HEK293 (cell line): ENCODE data around the gene ARHGEF11.

Experiments
- CTCF ChIA-PET: fragments of 350-600 bp; formaldehyde crosslinking; extraction: SDS; loops from one replicate; lab custom pipeline; 2021; ENCODE audit warnings: antibody characterized with exemption; lab: Yijun Ruan, JAX
- POLR2A ChIA-PET: fragments of 300-600 bp; formaldehyde crosslinking; extraction: SDS; loops from one replicate; lab custom pipeline; 2020; ENCODE audit warnings: antibody characterized with exemption, inconsistent platforms; lab: Yijun Ruan, JAX
- H3K27ac ChIP-seq: fragments of 200-500 bp; sonication (Bioruptor generic); 2 replicates; pipeline ENCODE4 v1.5.1; 2014; ENCODE audit warnings: low read depth, low read length, control low read depth, inconsistent platforms; ENCODE audit errors: extremely low read depth
- H3K36me3 ChIP-seq, 2 experiments: fragments of 200-500 bp in 1 of 2; sonication (Bioruptor generic) in 1 of 2; 1 replicate in 1 of 2; 2 replicates in 1 of 2; pipeline ENCODE4 v1.5.1; 2014 to 2017; ENCODE audit warnings: inconsistent platforms in 2 of 2, low read length in 2 of 2; ENCODE audit not compliant: control insufficient read depth in 2 of 2, insufficient read depth in 1 of 2
- H3K4me1 ChIP-seq: fragments of 200-500 bp; sonication (Bioruptor generic); 2 replicates; pipeline ENCODE4 v1.5.1; 2014; ENCODE audit warnings: mild to moderate bottlenecking, low read length, inconsistent platforms; ENCODE audit not compliant: control insufficient read depth, insufficient read depth
- H3K4me3 ChIP-seq: 2 replicates; pipeline ENCODE4 v1.5.1; 2011; ENCODE audit warnings: low read depth, mild to moderate bottlenecking, control low read depth, low read length, moderate library complexity
- H3K9me3 ChIP-seq: fragments of 200-500 bp; sonication (Bioruptor generic); 2 replicates; pipeline ENCODE4 v1.5.1; 2014; ENCODE audit warnings: low read depth, low read length, inconsistent platforms; ENCODE audit not compliant: control insufficient read depth, insufficient read depth
- HOXC10 ChIP-seq: sonication (generic); formaldehyde crosslinking; IDR thresholded peaks from 2 replicates; pipeline ENCODE4 v1.8.1; 2023; ENCODE audit warnings: mild to moderate bottlenecking, missing genetic modification reagents
- PRDM10 ChIP-seq: fragments of 450-650 bp; formaldehyde crosslinking; IDR thresholded peaks from 2 replicates; pipeline ENCODE4 v1.5.1; 2016; ENCODE audit warnings: missing biosample characterization, missing genetic modification characterization
- SETDB1 ChIP-seq: IDR thresholded peaks from one replicate; pipeline ENCODE4 v1.6.1; 2017; ENCODE audit warnings: mild to moderate bottlenecking, low read length, moderate library complexity, mixed read lengths; ENCODE audit not compliant: insufficient read length
- ZNF10 ChIP-seq: fragments of 450-650 bp; formaldehyde crosslinking; IDR thresholded peaks from 2 replicates; pipeline ENCODE4 v1.5.1; 2017; ENCODE audit warnings: missing biosample characterization, missing genetic modification characterization
- ZNF140 ChIP-seq: fragments of 450-650 bp; formaldehyde crosslinking; IDR thresholded peaks from 2 replicates; pipeline ENCODE4 v1.5.1; 2016; ENCODE audit warnings: missing biosample characterization, missing genetic modification characterization
- ZNF146 ChIP-seq: fragments of 450-650 bp; formaldehyde crosslinking; IDR thresholded peaks from 2 replicates; pipeline ENCODE4 v1.5.1; 2016; ENCODE audit warnings: missing biosample characterization, missing genetic modification characterization
- ZNF629 ChIP-seq: fragments of 450-650 bp; formaldehyde crosslinking; IDR thresholded peaks from 2 replicates; pipeline ENCODE4 v1.5.1; 2017; ENCODE audit warnings: missing biosample characterization, missing genetic modification characterization
- TF ChIP-seq, protein P1 (sequence below): fragments of 450-650 bp; formaldehyde crosslinking; IDR thresholded peaks from 2 replicates; pipeline ENCODE4 v1.5.1; 2016; ENCODE audit warnings: missing biosample characterization, missing genetic modification characterization
- TF ChIP-seq, protein P2 (sequence below): fragments of 450-650 bp; formaldehyde crosslinking; IDR thresholded peaks from 2 replicates; pipeline ENCODE4 v1.5.1; 2017; ENCODE audit warnings: missing biosample characterization, missing genetic modification characterization
- TF ChIP-seq, protein P3 (sequence below): fragments of 450-650 bp; formaldehyde crosslinking; IDR thresholded peaks from 2 replicates; pipeline ENCODE4 v1.5.1; 2016; ENCODE audit warnings: missing biosample characterization, missing genetic modification characterization

Gene ARHGEF11

GRCh38 chr1:157021688-157022087, 23.9 kb downstream of the ARHGEF11 start (continued):
- TF ChIP-seq HOXC10 (CRISPR knock-in tag), result no peak
- TF ChIP-seq SETDB1, result peak; percentile 54
- TF ChIP-seq, protein P1, sequence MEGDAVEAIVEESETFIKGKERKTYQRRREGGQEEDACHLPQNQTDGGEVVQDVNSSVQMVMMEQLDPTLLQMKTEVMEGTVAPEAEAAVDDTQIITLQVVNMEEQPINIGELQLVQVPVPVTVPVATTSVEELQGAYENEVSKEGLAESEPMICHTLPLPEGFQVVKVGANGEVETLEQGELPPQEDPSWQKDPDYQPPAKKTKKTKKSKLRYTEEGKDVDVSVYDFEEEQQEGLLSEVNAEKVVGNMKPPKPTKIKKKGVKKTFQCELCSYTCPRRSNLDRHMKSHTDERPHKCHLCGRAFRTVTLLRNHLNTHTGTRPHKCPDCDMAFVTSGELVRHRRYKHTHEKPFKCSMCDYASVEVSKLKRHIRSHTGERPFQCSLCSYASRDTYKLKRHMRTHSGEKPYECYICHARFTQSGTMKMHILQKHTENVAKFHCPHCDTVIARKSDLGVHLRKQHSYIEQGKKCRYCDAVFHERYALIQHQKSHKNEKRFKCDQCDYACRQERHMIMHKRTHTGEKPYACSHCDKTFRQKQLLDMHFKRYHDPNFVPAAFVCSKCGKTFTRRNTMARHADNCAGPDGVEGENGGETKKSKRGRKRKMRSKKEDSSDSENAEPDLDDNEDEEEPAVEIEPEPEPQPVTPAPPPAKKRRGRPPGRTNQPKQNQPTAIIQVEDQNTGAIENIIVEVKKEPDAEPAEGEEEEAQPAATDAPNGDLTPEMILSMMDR (tag by site-specific recombination), result no peak
- TF ChIP-seq, all 188 proteins: peak for 1

GRCh38 chr1:157019457-157019856, 26.1 kb downstream of the ARHGEF11 start:
- POLR2A ChIA-PET, result no interaction called here
- H3K36me3 ChIP-seq, result no peaks in the 10 kb centered on the region
- H3K4me1 ChIP-seq, result no peaks in the 10 kb centered on the region
- no peak overlapping the region for H3K27ac ChIP-seq
- H3K9me3 ChIP-seq, result no peaks in the 10 kb centered on the region
- no peak overlapping the region for H3K4me3 ChIP-seq
- TF ChIP-seq, protein P2, sequence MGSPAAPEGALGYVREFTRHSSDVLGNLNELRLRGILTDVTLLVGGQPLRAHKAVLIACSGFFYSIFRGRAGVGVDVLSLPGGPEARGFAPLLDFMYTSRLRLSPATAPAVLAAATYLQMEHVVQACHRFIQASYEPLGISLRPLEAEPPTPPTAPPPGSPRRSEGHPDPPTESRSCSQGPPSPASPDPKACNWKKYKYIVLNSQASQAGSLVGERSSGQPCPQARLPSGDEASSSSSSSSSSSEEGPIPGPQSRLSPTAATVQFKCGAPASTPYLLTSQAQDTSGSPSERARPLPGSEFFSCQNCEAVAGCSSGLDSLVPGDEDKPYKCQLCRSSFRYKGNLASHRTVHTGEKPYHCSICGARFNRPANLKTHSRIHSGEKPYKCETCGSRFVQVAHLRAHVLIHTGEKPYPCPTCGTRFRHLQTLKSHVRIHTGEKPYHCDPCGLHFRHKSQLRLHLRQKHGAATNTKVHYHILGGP (tag by site-specific recombination), result no peak
- TF ChIP-seq, protein P3, sequence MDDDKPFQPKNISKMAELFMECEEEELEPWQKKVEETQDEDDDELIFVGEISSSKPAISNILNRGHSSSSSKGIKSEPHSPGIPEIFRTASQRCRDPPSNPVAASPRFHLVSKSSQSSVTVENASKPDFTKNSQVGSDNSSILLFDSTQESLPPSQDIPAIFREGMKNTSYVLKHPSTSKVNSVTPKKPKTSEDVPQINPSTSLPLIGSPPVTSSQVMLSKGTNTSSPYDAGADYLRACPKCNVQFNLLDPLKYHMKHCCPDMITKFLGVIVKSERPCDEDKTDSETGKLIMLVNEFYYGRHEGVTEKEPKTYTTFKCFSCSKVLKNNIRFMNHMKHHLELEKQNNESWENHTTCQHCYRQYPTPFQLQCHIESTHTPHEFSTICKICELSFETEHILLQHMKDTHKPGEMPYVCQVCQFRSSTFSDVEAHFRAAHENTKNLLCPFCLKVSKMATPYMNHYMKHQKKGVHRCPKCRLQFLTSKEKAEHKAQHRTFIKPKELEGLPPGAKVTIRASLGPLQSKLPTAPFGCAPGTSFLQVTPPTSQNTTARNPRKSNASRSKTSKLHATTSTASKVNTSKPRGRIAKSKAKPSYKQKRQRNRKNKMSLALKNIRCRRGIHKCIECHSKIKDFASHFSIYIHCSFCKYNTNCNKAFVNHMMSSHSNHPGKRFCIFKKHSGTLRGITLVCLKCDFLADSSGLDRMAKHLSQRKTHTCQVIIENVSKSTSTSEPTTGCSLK (tag by site-specific recombination), result no peak
- TF ChIP-seq ZNF629 (no peak), ZNF146 (tag by site-specific recombination) (peak; percentile 40; the same call in 1 of the 2 replicates)
- TF ChIP-seq, all 188 proteins: peak for 1
- CTCF ChIA-PET, result no interaction called here

- Histone ChIP-seq H3K9me3 (no peaks in the 10 kb centered on the region), H3K4me1 (no peaks in the 10 kb centered on the region)
- CTCF ChIA-PET, result interaction anchor here (1.3 kb wide), 1 partner anchor 62 kb away, joined by 5 read pairs; no protein-coding TSS in a partner anchor
- TF ChIP-seq PRDM10 (tag by site-specific recombination), result no peak
- TF ChIP-seq ZNF10 (tag by site-specific recombination), result peak; percentile 55; the same call in 1 of the 2 replicates
- peak; percentile 69 for TF ChIP-seq ZNF140 (tag by site-specific recombination)
- TF ChIP-seq, all 188 proteins: peak for 2
- Histone ChIP-seq H3K36me3 (no peaks in the 10 kb centered on the region), H3K27ac (no peak overlapping the region), H3K4me3 (no peak overlapping the region)
- POLR2A ChIA-PET, result no interaction called here
These were observed 33.7 kb downstream of the ARHGEF11 start for GRCh38 chr1:157011845-157012244.
